Right ventricle myocardium superior (tissue), 1 donor: Measurements from ENCODE around the gene HLA-DQB2. TPM values are rescaled to one million over a fixed set of nuclear protein-coding genes. Genes with fewer than 3 reads are reported as not detected.
"Not testable (repeated sequence)": the region's sequence is repeated elsewhere in the genome, so short reads cannot be mapped to it uniquely, and the experiment has no call there.

Experiments
- ATAC-seq: fragments of 200-7000 bp; cut with Tn5 transposase; one replicate; pipeline ENCODE4 v1.9.1; 2020; ENCODE audit warnings: mild to moderate bottlenecking; ENCODE audit not compliant: poor library complexity
- DNase-seq: peaks from one replicate; pipeline ENCODE4 v3.0.0-alpha.2; 2020
- intact Hi-C: fragments of 100-400 bp; cut with DNase I; formaldehyde crosslinking; loops from one replicate; pipeline ENCODE4 v1.11.2; 2022
- microRNA-seq: library from miRNA; unstranded; fragments of <30 nt; microRNA quantifications from one replicate; pipeline ENCODE4 v1.2.0, GENCODE V29; 2020
- total RNA-seq: library from RNA; stranded (reverse); fragmentation: NEBNext Ultra II Directional; extraction: Animal tissue kit (Norgen Biotek cat#: 25700); gene quantifications from one replicate; pipeline ENCODE4 v1.2.1, GENCODE V29; 2021
- donor health status: DM: no; HTN: yes; CAD: no; lungs with severe emphysema.

The HLA-DQB2 gene
- total RNA-seq, 1 donor from 2014 or later: 1.7 TPM

- DNase-seq (no peak), ATAC-seq (no peak)
- intact Hi-C loops: loop anchor here (2.0 kb wide), 1 partner anchor 96 kb away; no protein-coding TSS in a partner anchor
These were observed 2.3 kb downstream of the HLA-DQB2 start for GRCh38 chr6:32761072-32761471.

- intact Hi-C loops: loop anchor here (2.0 kb wide), 1 partner anchor 95 kb away; no protein-coding TSS in a partner anchor
- no peak for DNase-seq
- no peak for ATAC-seq
These were observed 3.7 kb downstream of the HLA-DQB2 start for GRCh38 chr6:32759669-32760068.

- intact Hi-C loops: no loop called here
- no peak for ATAC-seq
- DNase-seq: no peak
These were observed 10.8 kb downstream of the HLA-DQB2 start for GRCh38 chr6:32752580-32752979.

GRCh38 chr6:32745649-32746048, 17.7 kb downstream of the HLA-DQB2 start:
- DNase-seq, ATAC-seq, intact Hi-C loops: not testable (repeated sequence)

GRCh38 chr6:32744776-32745175, 18.6 kb downstream of the HLA-DQB2 start:
- no peak for DNase-seq
- ATAC-seq: no peak
- intact Hi-C loops: no loop called here

GRCh38 chr6:32742374-32742773, 21.0 kb downstream of the HLA-DQB2 start:
- DNase-seq: no peak
- intact Hi-C loops: no loop called here
- ATAC-seq: no peak

- intact Hi-C loops: no loop called here
- no peak for DNase-seq
These were observed 22.0 kb downstream of the HLA-DQB2 start, which contains the start of gene HLA-DQA2 for GRCh38 chr6:32741031-32741960. Gene HLA-DQA2 (plus strand): TSS chr6:32741391. CDS start chr6:32741444, 53 bp downstream.

GRCh38 chr6:32738126-32738525, 25.2 kb downstream of the HLA-DQB2 start:
- ATAC-seq (no peak), DNase-seq (no peak)
- intact Hi-C loops: no loop called here

More at GRCh38 chr6:32741031-32741960, 22.0 kb downstream of the HLA-DQB2 start, which contains the start of gene HLA-DQA2:
- no peak for ATAC-seq

GRCh38 chr6:32718879-32719278, 44.5 kb downstream of the HLA-DQB2 start:
- intact Hi-C loops: no loop called here
- DNase-seq: no peak
- ATAC-seq: no peak

- intact Hi-C loops: no loop called here
- DNase-seq (no peak), ATAC-seq (no peak)
These were observed 46.9 kb downstream of the HLA-DQB2 start for GRCh38 chr6:32716396-32716795.

GRCh38 chr6:32713241-32713640, 50.1 kb downstream of the HLA-DQB2 start:
- ATAC-seq: no peak
- intact Hi-C loops: no loop called here
- DNase-seq: no peak

GRCh38 chr6:32709625-32710024, 53.7 kb downstream of the HLA-DQB2 start:
- no peak for DNase-seq
- no peak for ATAC-seq
- intact Hi-C loops: loop anchor here (10.0 kb wide), 1 partner anchor 85 kb away; no protein-coding TSS in a partner anchor

Small RNA genes lying within 50 kb of the gene (microRNA-seq; reads per million reads assigned to microRNA genes)
- gene MIR3135B: not detected

Other genes with a start within 250 kb of the HLA-DQB2 start
- gene HLA-DRB5, start 233.2 kb downstream of the HLA-DQB2 start, total RNA-seq: 17.7 TPM
- 27.5 TPM for gene HLA-DRB1, start 173.7 kb downstream of the HLA-DQB2 start, total RNA-seq
- gene HLA-DQA1, start 126.1 kb downstream of the HLA-DQB2 start, total RNA-seq: 5.5 TPM
- gene HLA-DQB1, start 96.9 kb downstream of the HLA-DQB2 start, total RNA-seq: 2.9 TPM
- 1.6 TPM for gene HLA-DQA2, start 22.1 kb downstream of the HLA-DQB2 start, total RNA-seq
- not detected for gene HLA-DOB, start 53.5 kb upstream of the HLA-DQB2 start, total RNA-seq
- 19.3 TPM for gene TAP2, start 75.2 kb upstream of the HLA-DQB2 start, total RNA-seq
- gene PSMB8, start 80.5 kb upstream of the HLA-DQB2 start, total RNA-seq: 16.7 TPM
- 14.9 TPM for gene TAP1, start 90.2 kb upstream of the HLA-DQB2 start, total RNA-seq
- 12.6 TPM for gene PSMB9, start 90.7 kb upstream of the HLA-DQB2 start, total RNA-seq
- gene HLA-DMB, start 177.5 kb upstream of the HLA-DQB2 start, total RNA-seq: 10.4 TPM
- 16.3 TPM for gene HLA-DMA, start 189.6 kb upstream of the HLA-DQB2 start, total RNA-seq
- 62.6 TPM for gene BRD2, start 205.1 kb upstream of the HLA-DQB2 start, total RNA-seq
- gene HLA-DOA, start 246.1 kb upstream of the HLA-DQB2 start, total RNA-seq: 1.2 TPM